ENCODE data around the gene WNK4.

The WNK4 gene

DNA sequence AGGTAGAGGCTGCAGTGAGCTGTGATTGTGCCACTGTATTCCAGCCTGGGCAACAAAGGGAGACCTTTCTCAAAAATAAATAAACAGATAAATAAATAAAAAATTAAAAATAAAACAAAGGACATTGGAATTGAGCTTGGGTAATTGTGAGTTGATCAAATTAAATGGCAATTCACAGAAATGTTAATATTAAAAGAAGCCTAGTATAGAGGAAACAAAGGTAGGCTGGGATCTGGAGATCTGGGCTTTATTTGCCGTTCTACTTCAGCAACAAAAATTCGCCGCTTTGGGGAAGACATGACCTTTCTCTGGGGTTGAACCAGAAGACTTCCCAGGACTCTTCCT, 7.5 kb upstream of the WNK4 start:
- WGBS (ENCODE audit: insufficient coverage): 3% methylated on average over 3 of the region's 3 CpGs
- ChIA-PET POLR2A (interaction anchor here (0.6 to 1.3 kb wide), 3 partner anchors 13 to 57 kb away, joined by 3 to 6 read pairs (median 4); partner anchors contain the start of gene BECN1), CTCF (interaction anchor here (0.8 to 2.2 kb wide), 5 partner anchors 9 to 194 kb away, joined by 3 to 10 read pairs (median 3); partner anchors contain the start of gene RAMP2)
- Histone ChIP-seq H3K27me3 (replicated peaks in 2 of 5; ENCODE audit: control insufficient read depth in 4 of 5, insufficient read depth in 5 of 5, low read length in 4 of 5) (peaks cover 0 to under 1% (median 0%) of the 10 kb centered on the region in 5 experiments), H3K4me3 (ENCODE audit: control insufficient read depth in 1 of 7, extremely low read depth in 1 of 7, insufficient read depth in 4 of 7, low read depth in 2 of 7, low read length in 6 of 7) (peak overlapping the region; percentile 79 to 99 (median 91)), H3K4me1 (ENCODE audit: control extremely low read depth in 1 of 4, control insufficient read depth in 4 of 4, insufficient read depth in 4 of 4, low read length in 3 of 4) (peaks cover 0 to 15% (median 14%) of the 10 kb centered on the region in 4 experiments), H3K36me3 (ENCODE audit: control insufficient read depth in 4 of 4, insufficient read depth in 4 of 4, low read length in 3 of 4) (peaks cover 0 to 19% (median 12%) of the 10 kb centered on the region in 4 experiments), H3K27ac (ENCODE audit: insufficient read depth in 1 of 2, low read depth in 1 of 2, low read length in 2 of 2, poor library complexity in 1 of 2, severe bottlenecking in 2 of 2) (peak overlapping the region in 1 of 2 experiments; percentile 80), H3K9me3 (ENCODE audit: control extremely low read depth in 1 of 5, control insufficient read depth in 4 of 5, insufficient read depth in 2 of 5, low read depth in 1 of 5, low read length in 4 of 5) (no peaks in the 10 kb centered on the region)
- DNase-seq: no peak

- POLR2A ChIA-PET: interaction anchor here (0.6 to 1.3 kb wide), 5 partner anchors 12 to 177 kb away, joined by 3 to 6 read pairs (median 4); partner anchors contain the start of gene BECN1
- Histone ChIP-seq H3K4me1 (ENCODE audit: control extremely low read depth in 1 of 4, control insufficient read depth in 4 of 4, insufficient read depth in 4 of 4, low read length in 3 of 4) (peaks cover 0 to 15% (median 14%) of the 10 kb centered on the region in 4 experiments), H3K27me3 (replicated peaks in 2 of 5; ENCODE audit: control insufficient read depth in 4 of 5, insufficient read depth in 5 of 5, low read length in 4 of 5) (no peaks in the 10 kb centered on the region), H3K4me3 (ENCODE audit: control insufficient read depth in 1 of 7, extremely low read depth in 1 of 7, insufficient read depth in 4 of 7, low read depth in 2 of 7, low read length in 6 of 7) (peak within 1 kb of the TSS; percentile 79 to 99 (median 91)), H3K27ac (ENCODE audit: insufficient read depth in 1 of 2, low read depth in 1 of 2, low read length in 2 of 2, poor library complexity in 1 of 2, severe bottlenecking in 2 of 2) (peak within 1 kb of the TSS in 1 of 2 experiments; percentile 80), H3K36me3 (ENCODE audit: control insufficient read depth in 4 of 4, insufficient read depth in 4 of 4, low read length in 3 of 4) (peaks cover 0 to 24% (median 14%) of the 10 kb centered on the region in 4 experiments), H3K9me3 (ENCODE audit: control extremely low read depth in 1 of 5, control insufficient read depth in 4 of 5, insufficient read depth in 2 of 5, low read depth in 1 of 5, low read length in 4 of 5) (no peaks in the 10 kb centered on the region)
- CTCF ChIA-PET: interaction anchor here (0.8 to 2.2 kb wide), 5 partner anchors 10 to 195 kb away, joined by 3 to 10 read pairs (median 3); partner anchors contain the start of gene RAMP2
- DNase-seq: peak; percentile 43 to 58 (median 51)
- WGBS (ENCODE audit: insufficient coverage): 3% methylated on average over 18 of the region's 39 CpGs
Measured at GRCh38 chr17:42773290-42774035, 6.9 kb upstream of the WNK4 start, which contains the start of gene VPS25. Gene VPS25 (plus strand): TSS chr17:42773449. CDS start chr17:42773476, 27 bp downstream.

DNA sequence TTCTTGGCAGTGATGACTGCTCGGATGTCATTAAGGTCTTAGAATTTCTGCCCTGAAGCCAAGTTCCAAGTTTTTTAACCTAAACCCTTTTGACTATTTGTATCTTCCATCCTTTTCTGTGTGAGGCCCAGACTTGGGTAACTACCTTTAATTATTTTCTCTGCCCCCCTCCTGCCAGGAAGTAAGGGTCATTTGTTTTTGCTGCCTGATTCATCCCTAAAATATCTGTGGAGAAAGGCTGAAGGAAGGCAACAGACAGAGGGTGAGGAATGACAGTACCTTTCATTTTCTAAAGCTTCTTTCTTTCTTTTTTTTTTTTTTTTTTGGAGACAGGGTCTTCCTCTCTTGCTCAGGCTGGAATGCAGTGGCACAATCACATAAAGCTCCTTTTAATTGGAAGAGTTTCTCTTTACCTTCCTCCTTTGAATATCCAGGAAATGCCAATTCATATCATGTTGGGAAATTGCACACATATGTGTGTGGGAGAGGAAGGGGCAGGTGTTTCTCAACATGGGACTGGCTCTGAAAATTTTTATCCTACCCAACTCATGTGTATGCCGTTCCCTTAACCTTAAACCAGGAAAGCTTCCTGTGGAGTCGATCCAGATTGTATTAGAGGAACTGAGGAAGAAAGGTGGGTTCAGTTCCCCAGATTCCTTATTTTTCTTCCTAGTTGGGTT, 6.2 kb upstream of the WNK4 start:
- Histone ChIP-seq H3K27ac (ENCODE audit: insufficient read depth in 1 of 2, low read depth in 1 of 2, low read length in 2 of 2, poor library complexity in 1 of 2, severe bottlenecking in 2 of 2) (peak overlapping the region in 1 of 2 experiments; percentile 80), H3K9me3 (ENCODE audit: control extremely low read depth in 1 of 5, control insufficient read depth in 4 of 5, insufficient read depth in 2 of 5, low read depth in 1 of 5, low read length in 4 of 5) (no peaks in the 10 kb centered on the region)
- 88% methylated on average over 1 of the region's 3 CpGs for WGBS (ENCODE audit: insufficient coverage)

GRCh38 chr17:42775534-42776098, 4.8 kb upstream of the WNK4 start:
- H3K27ac ChIP-seq (ENCODE audit: insufficient read depth in 1 of 2, low read depth in 1 of 2, low read length in 2 of 2, poor library complexity in 1 of 2, severe bottlenecking in 2 of 2): peak overlapping the region in 1 of 2 experiments; percentile 3
- DNase-seq: peak in 2 of 3 donors; percentile 59 to 68
- ChIA-PET POLR2A (no interaction called here), CTCF (no interaction called here)
- H3K27me3 ChIP-seq (replicated peaks in 2 of 5; ENCODE audit: control insufficient read depth in 4 of 5, insufficient read depth in 5 of 5, low read length in 4 of 5): peaks cover 0 to 14% (median 0%) of the 10 kb centered on the region in 5 experiments
- 85% methylated on average over 3 of the region's 3 CpGs for WGBS (ENCODE audit: insufficient coverage)
- H3K9me3 ChIP-seq (ENCODE audit: control extremely low read depth in 1 of 5, control insufficient read depth in 4 of 5, insufficient read depth in 2 of 5, low read depth in 1 of 5, low read length in 4 of 5): no peaks in the 10 kb centered on the region
- peaks cover 2 to 37% (median 25%) of the 10 kb centered on the region in 4 experiments for H3K36me3 ChIP-seq (ENCODE audit: control insufficient read depth in 4 of 4, insufficient read depth in 4 of 4, low read length in 3 of 4)
- no peak overlapping the region for H3K4me3 ChIP-seq (ENCODE audit: control insufficient read depth in 1 of 7, extremely low read depth in 1 of 7, insufficient read depth in 4 of 7, low read depth in 2 of 7, low read length in 6 of 7)
- peaks cover 0 to 22% (median 19%) of the 10 kb centered on the region in 4 experiments for H3K4me1 ChIP-seq (ENCODE audit: control extremely low read depth in 1 of 4, control insufficient read depth in 4 of 4, insufficient read depth in 4 of 4, low read length in 3 of 4)

More for the DNA sequence above, 6.2 kb upstream of the WNK4 start:
- Histone ChIP-seq H3K4me1 (ENCODE audit: control extremely low read depth in 1 of 4, control insufficient read depth in 4 of 4, insufficient read depth in 4 of 4, low read length in 3 of 4) (peaks cover 0 to 15% (median 14%) of the 10 kb centered on the region in 4 experiments), H3K4me3 (ENCODE audit: control insufficient read depth in 1 of 7, extremely low read depth in 1 of 7, insufficient read depth in 4 of 7, low read depth in 2 of 7, low read length in 6 of 7) (peak overlapping the region; percentile 79 to 99 (median 91)), H3K36me3 (ENCODE audit: control insufficient read depth in 4 of 4, insufficient read depth in 4 of 4, low read length in 3 of 4) (peaks cover 1 to 31% (median 20%) of the 10 kb centered on the region in 4 experiments), H3K27me3 (replicated peaks in 2 of 5; ENCODE audit: control insufficient read depth in 4 of 5, insufficient read depth in 5 of 5, low read length in 4 of 5) (peaks cover 0 to 2% (median 0%) of the 10 kb centered on the region in 5 experiments)
- ChIA-PET POLR2A (interaction anchor here (0.6 to 1.3 kb wide), 3 partner anchors 12 to 176 kb away, joined by 3 to 6 read pairs (median 4); no protein-coding TSS in a partner anchor), CTCF (interaction anchor here (0.8 to 2.2 kb wide), 3 partner anchors 11 to 31 kb away, joined by 3 to 10 read pairs (median 3); partner anchors contain the start of gene RAMP2)
- no peak for DNase-seq

DNA sequence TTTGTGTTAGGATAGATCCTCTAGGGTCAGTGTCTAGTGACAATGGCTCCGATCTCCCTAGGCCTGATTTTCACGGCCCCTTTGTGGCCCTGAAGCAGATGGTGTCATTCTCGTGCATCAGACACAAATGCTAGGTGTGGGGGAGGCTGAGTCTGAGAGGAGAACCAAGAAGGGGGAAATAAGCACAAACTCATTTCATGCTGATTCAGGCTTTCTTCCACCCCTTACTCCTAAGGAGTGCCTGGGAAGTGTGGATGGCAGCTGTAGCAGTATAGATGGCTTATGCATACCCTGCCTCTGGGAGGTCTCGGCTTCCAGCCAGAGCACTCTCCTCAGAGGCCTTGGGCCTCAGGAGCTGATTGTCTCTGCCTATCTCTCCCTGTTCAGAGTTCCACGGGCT, 1.8 kb upstream of the WNK4 start:
- no peak for DNase-seq
- WGBS (ENCODE audit: insufficient coverage): 97% methylated on average over 3 of the region's 5 CpGs
- Histone ChIP-seq H3K27me3 (replicated peaks in 2 of 5; ENCODE audit: control insufficient read depth in 4 of 5, insufficient read depth in 5 of 5, low read length in 4 of 5) (peaks cover 0 to 43% (median 18%) of the 10 kb centered on the region in 5 experiments), H3K4me3 (ENCODE audit: control insufficient read depth in 1 of 7, extremely low read depth in 1 of 7, insufficient read depth in 4 of 7, low read depth in 2 of 7, low read length in 6 of 7) (no peak overlapping the region), H3K36me3 (ENCODE audit: control insufficient read depth in 4 of 4, insufficient read depth in 4 of 4, low read length in 3 of 4) (peaks cover 2 to 37% (median 25%) of the 10 kb centered on the region in 4 experiments), H3K27ac (ENCODE audit: insufficient read depth in 1 of 2, low read depth in 1 of 2, low read length in 2 of 2, poor library complexity in 1 of 2, severe bottlenecking in 2 of 2) (no peak overlapping the region), H3K4me1 (ENCODE audit: control extremely low read depth in 1 of 4, control insufficient read depth in 4 of 4, insufficient read depth in 4 of 4, low read length in 3 of 4) (peaks cover 0 to 26% (median 20%) of the 10 kb centered on the region in 4 experiments), H3K9me3 (ENCODE audit: control extremely low read depth in 1 of 5, control insufficient read depth in 4 of 5, insufficient read depth in 2 of 5, low read depth in 1 of 5, low read length in 4 of 5) (no peaks in the 10 kb centered on the region)
- CTCF ChIA-PET: interaction anchor here (0.8 to 1.4 kb wide), 2 partner anchors 15 to 57 kb away, joined by 3 read pairs; no protein-coding TSS in a partner anchor
- POLR2A ChIA-PET: no interaction called here

DNA sequence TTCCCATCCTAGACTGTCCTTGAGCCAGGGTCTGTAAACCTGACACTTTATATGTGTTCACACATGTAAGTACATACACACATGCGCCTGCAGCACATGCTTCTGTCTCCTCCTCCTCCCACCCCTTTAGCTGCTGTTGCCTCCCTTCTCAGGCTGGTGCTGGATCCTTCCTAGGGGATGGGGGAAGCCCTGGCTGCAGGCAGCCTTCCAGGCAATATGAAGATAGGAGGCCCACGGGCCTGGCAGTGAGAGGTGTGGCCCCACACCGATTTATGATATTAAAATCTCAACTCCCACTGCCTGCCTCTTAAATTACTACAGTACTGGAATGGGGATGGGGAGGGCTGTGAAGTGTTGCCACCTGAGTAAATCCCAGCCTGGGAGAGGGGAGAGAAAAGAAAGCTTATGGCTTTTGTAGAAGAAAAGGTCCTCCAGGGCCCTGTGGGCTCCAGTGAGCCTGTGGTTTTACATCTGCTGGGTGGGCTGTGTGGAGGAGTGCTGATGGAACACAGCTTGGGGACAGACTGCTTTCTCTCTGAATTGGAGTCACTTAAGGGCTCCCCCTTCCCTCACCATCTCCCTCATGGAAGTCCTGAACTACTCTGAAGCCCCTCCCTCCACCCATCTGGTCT, 990 bp upstream of the WNK4 start:
- Histone ChIP-seq H3K9me3 (ENCODE audit: control extremely low read depth in 1 of 5, control insufficient read depth in 4 of 5, insufficient read depth in 2 of 5, low read depth in 1 of 5, low read length in 4 of 5) (no peaks in the 10 kb centered on the region), H3K4me1 (ENCODE audit: control extremely low read depth in 1 of 4, control insufficient read depth in 4 of 4, insufficient read depth in 4 of 4, low read length in 3 of 4) (peaks cover 0 to 28% (median 19%) of the 10 kb centered on the region in 4 experiments), H3K27ac (ENCODE audit: insufficient read depth in 1 of 2, low read depth in 1 of 2, low read length in 2 of 2, poor library complexity in 1 of 2, severe bottlenecking in 2 of 2) (peak overlapping the region in 1 of 2 experiments; percentile 34), H3K36me3 (ENCODE audit: control insufficient read depth in 4 of 4, insufficient read depth in 4 of 4, low read length in 3 of 4) (peaks cover 2 to 37% (median 25%) of the 10 kb centered on the region in 4 experiments), H3K4me3 (ENCODE audit: control insufficient read depth in 1 of 7, extremely low read depth in 1 of 7, insufficient read depth in 4 of 7, low read depth in 2 of 7, low read length in 6 of 7) (no peak overlapping the region), H3K27me3 (replicated peaks in 2 of 5; ENCODE audit: control insufficient read depth in 4 of 5, insufficient read depth in 5 of 5, low read length in 4 of 5) (peaks cover 0 to 52% (median 25%) of the 10 kb centered on the region in 5 experiments)
- no peak for DNase-seq
- ChIA-PET CTCF (no interaction called here), POLR2A (interaction anchor here (1.1 kb wide), 1 partner anchor 16 kb away, joined by 3 read pairs; no protein-coding TSS in a partner anchor)
- 100% methylated on average over 1 of the region's 3 CpGs for WGBS (ENCODE audit: insufficient coverage)
